A549 (cell line): Measurements from ENCODE around the gene LSG1. TPM values are rescaled to one million over a fixed set of nuclear protein-coding genes. Genes with fewer than 3 reads are reported as not detected.

Source experiments
- ATAC-seq, 2 experiments: fragments of 200-7000 bp in 1 of 2; fragments of >200 bp in 1 of 2; cut with Nextera tagmentation in 1 of 2; cut with Tn5 transposase in 1 of 2; 3 replicates each; pipeline versions ENCODE4 v1.8.0 to v1.9.1; 2018 to 2020; ENCODE audit warnings: mild to moderate bottlenecking in 1 of 2, moderate library complexity in 1 of 2
- CTCF ChIA-PET: fragments of 300-600 bp; sonication (Branson Sonifier 250); formaldehyde crosslinking; extraction: SDS; loops from one replicate; lab custom pipeline; 2021; ENCODE audit warnings: antibody characterized with exemption, inconsistent platforms; lab: Yijun Ruan, JAX
- POLR2A ChIA-PET: fragments of 350-600 bp; formaldehyde crosslinking; extraction: SDS; loops from one replicate; lab custom pipeline; 2021; ENCODE audit warnings: antibody characterized with exemption, inconsistent platforms; lab: Yijun Ruan, JAX
- DNase-seq, 2 experiments: peaks; one replicate each; pipeline versions ENCODE4 v3.0.0 to v3.0.0-alpha.2; 2011 to 2016; ENCODE audit warnings: low read depth in 1 of 2, low spot score in 1 of 2
- FAIRE-seq: peaks from 2 replicates; lab custom pipeline; 2011; peaks lifted over from hg19 to GRCh38; lab: Jason Lieb, UNC
- H3K27ac ChIP-seq, 2 experiments: fragments of >200 bp; sonication (Bioruptor Twin); formaldehyde crosslinking; 3 replicates each; pipeline ENCODE4 v1.5.1; 2016 to 2017
- H3K4me1 ChIP-seq: fragments of >200 bp; sonication (Bioruptor Twin); formaldehyde crosslinking; 3 replicates; pipeline ENCODE4 v1.6.1; 2016
- H3K4me2 ChIP-seq: fragments of >200 bp; sonication (Bioruptor Twin); formaldehyde crosslinking; 3 replicates; pipeline ENCODE4 v1.6.1; 2016
- H3K4me3 ChIP-seq: fragments of >200 bp; sonication (Bioruptor Twin); formaldehyde crosslinking; 3 replicates; pipeline ENCODE4 v1.5.1; 2016
- H3K9me3 ChIP-seq: fragments of >200 bp; sonication (Bioruptor Twin); formaldehyde crosslinking; 3 replicates; pipeline ENCODE4 v1.6.1; 2016
- CBX2 ChIP-seq: fragments of 200-600 bp; sonication (generic); IDR thresholded peaks from 2 replicates; pipeline ENCODE4 v1.6.1; 2016; ENCODE audit warnings: low read depth, mild to moderate bottlenecking, borderline replicate concordance
- CBX8 ChIP-seq: fragments of 200-600 bp; sonication (generic); IDR thresholded peaks from 2 replicates; pipeline ENCODE4 v1.6.1; 2016
- CHD4 ChIP-seq: fragments of 200-600 bp; sonication (generic); IDR thresholded peaks from 2 replicates; pipeline ENCODE4 v1.6.1; 2016; ENCODE audit warnings: antibody characterized with exemption, mild to moderate bottlenecking, borderline replicate concordance
- FOSL2 ChIP-seq, 2 experiments: fragments of 450-650 bp in 1 of 2; fragments of >200 bp in 1 of 2; sonication (Bioruptor Twin) in 1 of 2; formaldehyde crosslinking; IDR thresholded peaks; 2 replicates each; pipeline versions ENCODE4 v1.5.0 to v1.6.1; 2016 to 2020; ENCODE audit warnings: mild to moderate bottlenecking in 1 of 2, moderate library complexity in 1 of 2
- HEYL ChIP-seq: fragments of 250-450 bp; sonication (Bioruptor Pico); IDR thresholded peaks from 2 replicates; pipeline ENCODE4 v1.8.0; 2021; ENCODE audit warnings: mild to moderate bottlenecking, moderate library complexity
- HOXB5 ChIP-seq: fragments of 250-450 bp; sonication (Bioruptor Pico); IDR thresholded peaks from 2 replicates; pipeline ENCODE4 v1.5.0; 2020; ENCODE audit warnings: mild to moderate bottlenecking, moderate library complexity
- KDM1A ChIP-seq: fragments of 200-600 bp; sonication (generic); IDR thresholded peaks from 2 replicates; pipeline ENCODE4 v1.6.1; 2016; ENCODE audit warnings: low read depth, mild to moderate bottlenecking
- RARB ChIP-seq: fragments of 250-450 bp; sonication (Bioruptor Pico); IDR thresholded peaks from 2 replicates; pipeline ENCODE4 v1.8.0; 2021; ENCODE audit warnings: mild to moderate bottlenecking, moderate library complexity
- RCOR1 ChIP-seq: fragments of 150-350 bp; IDR thresholded peaks from 2 replicates; pipeline ENCODE4 v1.6.1; 2014; ENCODE audit warnings: antibody characterized with exemption, low read length, low read depth
- RNF2 ChIP-seq: fragments of 200-600 bp; sonication (generic); IDR thresholded peaks from 2 replicates; pipeline ENCODE4 v1.6.1; 2016; ENCODE audit warnings: low read depth, mild to moderate bottlenecking, antibody characterized with exemption, moderate library complexity, borderline replicate concordance
- TP53 ChIP-seq: fragments of 250-450 bp; sonication (Bioruptor Pico); IDR thresholded peaks from 2 replicates; pipeline ENCODE4 v1.5.0; 2021; ENCODE audit warnings: mild to moderate bottlenecking, moderate library complexity
- ZSCAN20 ChIP-seq: fragments of 250-450 bp; sonication (Bioruptor Pico); IDR thresholded peaks from 2 replicates; pipeline ENCODE4 v1.8.0; 2022; ENCODE audit warnings: mild to moderate bottlenecking, moderate library complexity
- WGBS: methylation state at CpG from one replicate; pipeline ENCODE4 v1.1.6; 2017; ENCODE audit errors: missing lambda C conversion rate; 5-methylcytosine and 5-hydroxymethylcytosine counted together
- polyA plus RNA-seq, 4 experiments: library from polyadenylated mRNA; depleted of rRNA in 3 of 4; stranded (reverse); fragments of >200 nt; fragmentation: RNase III in 1 of 4; extraction: RNeasy Plus Mini Kit Qiagen cat#74134 plus additional on column Dnase treatment in 1 of 4; gene quantifications; 2 replicates in 3 of 4; 3 replicates in 1 of 4; pipeline ENCODE4 v1.2.3, GENCODE V29; 2011 to 2017
- TF ChIP-seq, protein P1 (sequence below): fragments of 150-350 bp; IDR thresholded peaks from 2 replicates; pipeline ENCODE4 v1.6.1; 2014; ENCODE audit warnings: low read depth, mild to moderate bottlenecking, low read length
- TF ChIP-seq, protein P2 (sequence below): IDR thresholded peaks from 2 replicates; pipeline ENCODE4 v1.6.1; 2012

Gene LSG1
- polyA plus RNA-seq, 2 of the 4 experiments (the other 2 are of a cell fraction) = 37.4 to 70.3 TPM

DNA sequence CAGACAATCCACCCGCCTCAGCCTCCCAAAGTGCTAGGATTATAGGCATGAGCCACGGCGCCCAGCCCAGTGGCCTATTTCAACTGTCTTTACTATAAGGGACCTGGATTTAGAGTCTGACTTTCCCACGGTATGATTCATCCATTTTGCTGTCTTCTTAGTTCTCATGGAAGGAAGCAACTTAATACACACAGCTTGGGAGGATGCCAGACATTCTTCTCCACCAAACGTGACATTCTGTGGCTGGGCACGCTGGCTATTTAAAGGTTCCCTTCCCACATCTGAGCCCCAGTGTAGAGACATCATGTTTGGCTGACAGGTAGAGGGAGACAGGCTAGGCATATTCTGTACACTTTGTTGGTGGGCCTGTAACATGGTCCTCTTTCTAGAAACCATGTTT is 39.9 kb upstream of the LSG1 start:
- ChIA-PET POLR2A (interaction anchor here (0.6 kb wide), 1 partner anchor 127 kb away, joined by 3 read pairs; no protein-coding TSS in a partner anchor), CTCF (interaction anchor here (1.0 kb wide), 1 partner anchor 413 kb away, joined by 3 read pairs; no protein-coding TSS in a partner anchor)
- FAIRE-seq = no peak
- no peak overlapping the region for H3K27ac ChIP-seq
- H3K4me2 ChIP-seq = 0 out of 3 replicates have a peak overlapping the region, but pooled peaks have one; percentile 14
- peak in 1 of 2 experiments; percentile 67 for DNase-seq
- peak; percentile 24 to 38; a peak in 4 of 6 replicates for ATAC-seq
- TF ChIP-seq FOSL2 (IDR thresholded peaks at IDR 0.05) = no peak
- TF ChIP-seq FOSL2 (CRISPR knock-in tag; IDR thresholded peaks at IDR 0.05) = peak; percentile 12; the same call in 1 of the 2 replicates
- TF ChIP-seq RCOR1 = no peak
- no peak overlapping the region for H3K4me3 ChIP-seq
- peaks cover 8% of the 10 kb centered on the region; the same call in 1 of the 3 replicates for H3K4me1 ChIP-seq
- 35% methylated on average over 5 of the region's 6 CpGs for WGBS
- H3K9me3 ChIP-seq = 0 out of 3 replicates have a peak, but pooled peaks cover 4% of the 10 kb centered on the region

DNA sequence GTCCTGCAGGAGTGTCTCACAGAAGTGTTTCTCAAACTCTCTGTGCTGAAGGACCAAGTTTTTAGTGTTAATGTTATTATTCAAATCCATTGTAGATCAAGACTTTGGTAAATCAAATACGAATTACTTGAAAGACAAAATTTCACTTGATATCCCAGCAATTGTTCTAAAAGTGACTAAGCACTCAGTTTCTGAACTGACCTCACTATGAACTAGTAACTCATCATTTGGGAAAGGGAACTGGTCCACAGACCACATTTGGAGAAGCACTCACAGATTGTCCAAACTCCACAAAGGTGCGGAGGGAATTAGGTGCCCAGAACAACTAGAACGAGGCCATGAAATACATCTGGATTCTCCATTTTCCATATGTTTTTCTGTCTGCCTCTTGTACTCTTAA is 39.3 kb upstream of the LSG1 start:
- TF ChIP-seq CBX8 = no peak
- TF ChIP-seq HOXB5 (CRISPR knock-in tag) = no peak
- no peak for TF ChIP-seq TP53 (CRISPR knock-in tag)
- no peak for TF ChIP-seq RARB (CRISPR knock-in tag)
- CTCF ChIA-PET = interaction anchor here (1.0 kb wide), 1 partner anchor 414 kb away, joined by 3 read pairs; no protein-coding TSS in a partner anchor
- 91% methylated on average over 3 of the region's 3 CpGs for WGBS
- H3K27ac ChIP-seq = no peak overlapping the region
- H3K4me3 ChIP-seq = no peak overlapping the region
- no peak overlapping the region for H3K4me2 ChIP-seq
- POLR2A ChIA-PET = no interaction called here
- 0 out of 3 replicates have a peak, but pooled peaks cover 4% of the 10 kb centered on the region for H3K9me3 ChIP-seq
- no peak for FAIRE-seq
- ATAC-seq = no peak
- peaks cover 8% of the 10 kb centered on the region; the same call in 1 of the 3 replicates for H3K4me1 ChIP-seq
- no peak for DNase-seq

DNA sequence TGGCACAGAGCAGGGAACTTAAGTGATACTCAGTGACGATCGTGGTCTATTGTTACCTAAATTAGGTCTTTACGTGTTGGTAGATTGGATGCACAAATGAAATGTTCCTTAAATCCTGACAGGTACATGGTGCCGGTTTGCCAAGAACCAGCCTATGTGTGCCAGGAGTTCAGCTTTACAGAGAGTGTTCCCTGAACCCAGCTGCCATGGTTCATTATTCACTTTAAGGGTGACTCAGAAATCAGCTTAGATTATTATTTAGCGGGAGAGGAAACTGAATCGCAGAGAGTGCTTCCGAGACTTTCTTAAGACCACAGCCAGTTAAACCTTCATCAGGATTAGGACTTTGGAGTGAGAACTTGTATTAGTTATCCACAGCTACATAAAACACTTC is 35.2 kb upstream of the LSG1 start:
- no peak for DNase-seq
- H3K27ac ChIP-seq = no peak overlapping the region
- WGBS = 92% methylated on average over 7 of the region's 7 CpGs
- no peak overlapping the region for H3K4me2 ChIP-seq
- H3K4me1 ChIP-seq = peaks cover 6% of the 10 kb centered on the region; the same call in 1 of the 3 replicates
- H3K9me3 ChIP-seq = 0 out of 3 replicates have a peak, but pooled peaks cover 4% of the 10 kb centered on the region
- FAIRE-seq = no peak
- ChIA-PET CTCF (interaction anchor here (1.0 kb wide), 1 partner anchor 40 kb away, joined by 3 read pairs; no protein-coding TSS in a partner anchor), POLR2A (no interaction called here)
- no peak overlapping the region for H3K4me3 ChIP-seq
- ATAC-seq = no peak
- TF ChIP-seq HEYL (CRISPR knock-in tag) (no peak), CBX2 (no peak)
- TF ChIP-seq, all 56 proteins: peak for 0

DNA sequence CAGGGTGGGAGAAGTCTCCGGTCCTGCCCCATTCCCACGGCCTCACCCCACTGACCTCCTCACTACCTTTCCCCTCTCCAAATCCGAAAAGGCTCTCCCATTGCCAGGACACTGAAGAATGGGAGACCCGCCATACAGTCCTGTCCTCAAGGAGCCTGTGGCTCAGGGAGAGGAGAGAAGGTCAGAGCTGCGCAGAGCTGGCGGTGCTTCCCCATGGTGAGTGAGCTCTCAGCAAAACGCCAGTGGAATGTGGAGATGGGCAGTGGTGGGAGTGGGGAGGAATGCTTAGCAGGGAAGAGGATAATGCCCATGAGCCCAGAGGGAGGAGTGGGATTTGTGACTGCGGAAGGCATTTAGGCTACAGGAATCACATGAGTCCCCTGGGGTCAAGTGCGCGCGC is 33.8 kb upstream of the LSG1 start:
- no peak for FAIRE-seq
- no peak overlapping the region for H3K27ac ChIP-seq
- POLR2A ChIA-PET = no interaction called here
- 89% methylated on average over 11 of the region's 11 CpGs for WGBS
- TF ChIP-seq ZSCAN20 (CRISPR knock-in tag) (no peak), KDM1A (no peak)
- TF ChIP-seq, protein P1, sequence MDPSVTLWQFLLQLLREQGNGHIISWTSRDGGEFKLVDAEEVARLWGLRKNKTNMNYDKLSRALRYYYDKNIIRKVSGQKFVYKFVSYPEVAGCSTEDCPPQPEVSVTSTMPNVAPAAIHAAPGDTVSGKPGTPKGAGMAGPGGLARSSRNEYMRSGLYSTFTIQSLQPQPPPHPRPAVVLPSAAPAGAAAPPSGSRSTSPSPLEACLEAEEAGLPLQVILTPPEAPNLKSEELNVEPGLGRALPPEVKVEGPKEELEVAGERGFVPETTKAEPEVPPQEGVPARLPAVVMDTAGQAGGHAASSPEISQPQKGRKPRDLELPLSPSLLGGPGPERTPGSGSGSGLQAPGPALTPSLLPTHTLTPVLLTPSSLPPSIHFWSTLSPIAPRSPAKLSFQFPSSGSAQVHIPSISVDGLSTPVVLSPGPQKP = no peak
- TF ChIP-seq, all 56 proteins: peak for 0
- DNase-seq (no peak), ATAC-seq (no peak)
- Histone ChIP-seq H3K9me3 (0 out of 3 replicates have a peak, but pooled peaks cover 4% of the 10 kb centered on the region), H3K4me2 (no peak overlapping the region), H3K4me1 (no peaks in the 10 kb centered on the region), H3K4me3 (no peak overlapping the region)
- CTCF ChIA-PET = interaction anchor here (1.0 kb wide), 1 partner anchor 20 kb away, joined by 3 read pairs; no protein-coding TSS in a partner anchor

DNA sequence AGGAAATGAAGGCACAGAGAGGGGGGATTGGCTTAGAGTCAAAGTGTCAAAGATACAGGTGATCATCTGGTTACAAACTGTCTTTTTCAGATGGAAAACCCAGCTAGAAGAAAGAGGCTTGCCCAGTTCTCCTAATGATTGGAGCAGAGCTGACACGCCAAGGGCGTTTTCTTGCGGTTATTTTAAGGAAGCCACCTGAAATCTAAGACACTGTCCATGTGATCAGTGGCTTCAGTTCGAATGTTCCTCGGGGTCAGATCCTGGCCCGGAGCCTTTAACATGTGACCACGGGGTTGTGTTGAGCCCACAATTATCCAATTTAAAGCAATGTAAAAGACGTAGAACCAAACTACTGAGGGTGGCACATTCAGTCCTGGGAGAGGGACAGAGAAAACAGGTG is 33.2 kb upstream of the LSG1 start:
- no peak for FAIRE-seq
- Histone ChIP-seq H3K4me1 (no peaks in the 10 kb centered on the region), H3K27ac (no peak overlapping the region), H3K4me3 (no peak overlapping the region), H3K4me2 (no peak overlapping the region), H3K9me3 (0 out of 3 replicates have a peak, but pooled peaks cover 4% of the 10 kb centered on the region)
- ChIA-PET POLR2A (no interaction called here), CTCF (interaction anchor here (1.0 kb wide), 1 partner anchor 20 kb away, joined by 3 read pairs; no protein-coding TSS in a partner anchor)
- DNase-seq = no peak
- 57% methylated on average over 8 of the region's 8 CpGs for WGBS
- ATAC-seq = no peak
- TF ChIP-seq HOXB5 (CRISPR knock-in tag) (no peak), RNF2 (no peak), CHD4 (no peak)
- TF ChIP-seq, protein P2, sequence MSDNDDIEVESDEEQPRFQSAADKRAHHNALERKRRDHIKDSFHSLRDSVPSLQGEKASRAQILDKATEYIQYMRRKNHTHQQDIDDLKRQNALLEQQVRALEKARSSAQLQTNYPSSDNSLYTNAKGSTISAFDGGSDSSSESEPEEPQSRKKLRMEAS = no peak
